A673 (cell line): ENCODE data around the gene MKNK1. TPM values are rescaled to one million over a fixed set of nuclear protein-coding genes. Genes with fewer than 3 reads are reported as not detected.

Experiments used
- BruUV-seq: library from RNA; stranded (reverse); fragments of 400-500 nt; replicated peaks from 2 replicates; lab custom pipeline; 2021; lab: Mats Ljungman, UMichigan
- CTCF ChIA-PET: fragments of 300-600 bp; sonication (Branson Sonifier 250); formaldehyde crosslinking; loops from one replicate; lab custom pipeline; 2022; ENCODE audit warnings: antibody characterized with exemption; lab: Charles Lee
- POLR2A ChIA-PET: fragments of 300-600 bp; sonication (Branson Sonifier 250); formaldehyde crosslinking; loops from one replicate; lab custom pipeline; 2022; ENCODE audit warnings: antibody characterized with exemption; ENCODE audit not compliant: low non-redundant PET; lab: Charles Lee
- DNase-seq: peaks from one replicate; pipeline ENCODE4 v3.0.0-alpha.2; 2015; ENCODE audit warnings: low spot score
- H3K27ac ChIP-seq: fragments of 200-600 bp; sonication (generic); 2 replicates; pipeline ENCODE4 v1.5.1; 2016; ENCODE audit warnings: mixed run types, low read depth, mild to moderate bottlenecking, mixed read lengths, antibody characterized with exemption, low read length; ENCODE audit not compliant: poor library complexity, severe bottlenecking
- H3K27me3 ChIP-seq: fragments of 200-600 bp; sonication (generic); replicated peaks from 2 replicates; pipeline ENCODE4 v1.6.1; 2017; ENCODE audit warnings: mixed run types, low read depth, mild to moderate bottlenecking, mixed read lengths, antibody characterized with exemption, low read length; ENCODE audit not compliant: insufficient read depth, poor library complexity
- H3K36me3 ChIP-seq: fragments of 200-600 bp; sonication (generic); 2 replicates; pipeline ENCODE4 v1.6.1; 2016; ENCODE audit warnings: mixed run types, mild to moderate bottlenecking, mixed read lengths, antibody characterized with exemption, low read length; ENCODE audit not compliant: insufficient read depth, poor library complexity, severe bottlenecking
- H3K4me1 ChIP-seq: fragments of 200-600 bp; sonication (generic); 2 replicates; pipeline ENCODE4 v1.6.1; 2017; ENCODE audit warnings: mixed run types, mild to moderate bottlenecking, mixed read lengths, antibody characterized with exemption, low read length; ENCODE audit not compliant: insufficient read depth, poor library complexity, severe bottlenecking
- H3K4me3 ChIP-seq: fragments of 200-600 bp; sonication (generic); 2 replicates; pipeline ENCODE4 v1.5.1; 2016; ENCODE audit warnings: low read depth, mixed run types, mild to moderate bottlenecking, mixed read lengths, low read length; ENCODE audit not compliant: poor library complexity, severe bottlenecking
- H3K9me3 ChIP-seq: fragments of 200-600 bp; sonication (generic); 2 replicates; pipeline ENCODE4 v1.6.1; 2016; ENCODE audit warnings: mixed run types, low read depth, mild to moderate bottlenecking, mixed read lengths, antibody characterized with exemption, low read length; ENCODE audit not compliant: poor library complexity, severe bottlenecking
- CTCF ChIP-seq: fragments of 300-800, 200-600 bp; sonication (generic); conservative IDR thresholded peaks from 2 replicates; pipeline ENCODE4 v1.5.1; 2017; ENCODE audit warnings: low read depth, mild to moderate bottlenecking, antibody characterized with exemption, low read length, moderate library complexity, mixed read lengths
- EZH2 ChIP-seq: fragments of 200-600 bp; sonication (generic); IDR thresholded peaks from 2 replicates; pipeline ENCODE4 v1.6.1; 2017; ENCODE audit warnings: borderline replicate concordance, low read depth, mild to moderate bottlenecking, mixed read lengths, antibody characterized with exemption, low read length; ENCODE audit not compliant: poor library complexity, severe bottlenecking
- intact Hi-C: fragments of 100-400 bp; cut with micrococcal nuclease; formaldehyde crosslinking; loops from one replicate; pipeline ENCODE4 v1.10.0; 2022; ENCODE audit not compliant: unreplicated experiment
- total RNA-seq: library from RNA; stranded (reverse); gene quantifications from 2 replicates; pipeline ENCODE4 v1.2.3, GENCODE V29; 2021

The MKNK1 gene
- total RNA-seq, 1 experiment from 2014 or later, result 22.7 TPM

- H3K36me3 ChIP-seq, result no peaks in the 10 kb centered on the region
- H3K27ac ChIP-seq, result no peak overlapping the region
- BruUV-seq, result no TSS peak
- TF ChIP-seq EZH2, result no peak
- TF ChIP-seq CTCF, result 0 out of 2 replicates have a peak, but pooled peaks have one; percentile 21
- H3K4me1 ChIP-seq, result peaks cover 33% of the 10 kb centered on the region
- no peak overlapping the region for H3K4me3 ChIP-seq
- POLR2A ChIA-PET, result no interaction called here
- CTCF ChIA-PET, result interaction anchor here (0.7 to 2.3 kb wide), 5 partner anchors 41 to 86 kb away, joined by 3 to 23 read pairs (median 5); no protein-coding TSS in a partner anchor
- no peaks in the 10 kb centered on the region for H3K9me3 ChIP-seq
- peaks cover 21% of the 10 kb centered on the region for H3K27me3 ChIP-seq
- peak; percentile 69 for DNase-seq
- intact Hi-C loops, result loop anchor here (1.0 to 2.0 kb wide), 5 partner anchors 40 to 196 kb away; partner anchors contain the start of gene DMBX1
Measured at GRCh38 chr1:46528297-46528955, 75.6 kb downstream of the MKNK1 start.

- CTCF ChIA-PET, result interaction anchor here (0.7 to 2.6 kb wide), 6 partner anchors 50 to 86 kb away, joined by 3 to 38 read pairs (median 8); no protein-coding TSS in a partner anchor
- TF ChIP-seq EZH2 (no peak), CTCF (peak; percentile 95)
- BruUV-seq, result no TSS peak
- POLR2A ChIA-PET, result no interaction called here
- Histone ChIP-seq H3K4me3 (no peak overlapping the region), H3K36me3 (no peaks in the 10 kb centered on the region), H3K9me3 (no peaks in the 10 kb centered on the region), H3K4me1 (peaks cover 40% of the 10 kb centered on the region), H3K27me3 (peaks cover 18% of the 10 kb centered on the region), H3K27ac (no peak overlapping the region)
- intact Hi-C loops, result loop anchor here (1.0 to 2.0 kb wide), 5 partner anchors 39 to 197 kb away; partner anchors contain the start of gene DMBX1
- peak; percentile 83 for DNase-seq
Measured at GRCh38 chr1:46527474-46528296, 76.4 kb downstream of the MKNK1 start.

- Histone ChIP-seq H3K4me3 (no peak overlapping the region), H3K27me3 (peaks cover 12% of the 10 kb centered on the region), H3K36me3 (no peaks in the 10 kb centered on the region), H3K27ac (no peak overlapping the region), H3K9me3 (no peaks in the 10 kb centered on the region), H3K4me1 (peaks cover 46% of the 10 kb centered on the region)
- BruUV-seq, result no TSS peak
- no peak for DNase-seq
- ChIA-PET POLR2A (no interaction called here), CTCF (interaction anchor here (1.4 to 2.6 kb wide), 4 partner anchors 23 to 85 kb away, joined by 3 to 38 read pairs (median 7); no protein-coding TSS in a partner anchor)
- intact Hi-C loops, result no loop called here
- TF ChIP-seq EZH2 (no peak), CTCF (no peak)
Measured at GRCh38 chr1:46526691-46527291, 77.3 kb downstream of the MKNK1 start.
